ENCODE results near the gene NKD2. TPM values are rescaled to one million over a fixed set of nuclear protein-coding genes. Genes with fewer than 3 reads are reported as not detected.

Gene NKD2
- polyA plus RNA-seq, 1 experiment, result not detected

DNA sequence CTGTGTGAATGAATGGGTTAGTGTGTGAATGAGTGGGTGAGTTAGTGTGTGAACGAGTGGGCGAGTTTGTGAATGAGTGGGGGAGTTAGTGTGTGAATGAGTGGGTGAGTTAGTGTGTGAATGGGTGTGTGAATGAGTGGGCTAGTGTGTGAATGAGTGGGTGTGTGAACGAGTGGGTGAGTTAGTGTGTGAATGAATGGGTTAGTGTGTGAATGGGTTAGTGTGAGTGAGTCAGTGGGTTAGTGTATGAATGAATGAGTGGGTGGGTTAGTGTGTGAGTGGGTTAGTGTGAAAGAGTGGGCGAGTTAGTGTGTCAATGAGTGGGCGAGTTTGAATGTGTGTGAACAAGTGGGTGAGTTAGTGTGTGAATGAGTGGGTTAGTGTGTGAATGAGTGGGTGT, 35.5 kb downstream of the NKD2 start:
- DNase-seq (ENCODE audit: low read depth, low spot score), result no peak
- TF ChIP-seq, protein P1, sequence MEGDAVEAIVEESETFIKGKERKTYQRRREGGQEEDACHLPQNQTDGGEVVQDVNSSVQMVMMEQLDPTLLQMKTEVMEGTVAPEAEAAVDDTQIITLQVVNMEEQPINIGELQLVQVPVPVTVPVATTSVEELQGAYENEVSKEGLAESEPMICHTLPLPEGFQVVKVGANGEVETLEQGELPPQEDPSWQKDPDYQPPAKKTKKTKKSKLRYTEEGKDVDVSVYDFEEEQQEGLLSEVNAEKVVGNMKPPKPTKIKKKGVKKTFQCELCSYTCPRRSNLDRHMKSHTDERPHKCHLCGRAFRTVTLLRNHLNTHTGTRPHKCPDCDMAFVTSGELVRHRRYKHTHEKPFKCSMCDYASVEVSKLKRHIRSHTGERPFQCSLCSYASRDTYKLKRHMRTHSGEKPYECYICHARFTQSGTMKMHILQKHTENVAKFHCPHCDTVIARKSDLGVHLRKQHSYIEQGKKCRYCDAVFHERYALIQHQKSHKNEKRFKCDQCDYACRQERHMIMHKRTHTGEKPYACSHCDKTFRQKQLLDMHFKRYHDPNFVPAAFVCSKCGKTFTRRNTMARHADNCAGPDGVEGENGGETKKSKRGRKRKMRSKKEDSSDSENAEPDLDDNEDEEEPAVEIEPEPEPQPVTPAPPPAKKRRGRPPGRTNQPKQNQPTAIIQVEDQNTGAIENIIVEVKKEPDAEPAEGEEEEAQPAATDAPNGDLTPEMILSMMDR (IDR thresholded peaks at IDR 0.05; ENCODE audit: low read depth, low read length), result no peak
- Histone ChIP-seq H3K27ac (ENCODE audit: low read depth, low read length) (no peak overlapping the region), H3K9me3 (ENCODE audit: control insufficient read depth, insufficient read depth, low read length) (peaks cover 76% of the 10 kb centered on the region), H3K4me3 (ENCODE audit: low read depth, low read length) (no peak overlapping the region), H3K27me3 (ENCODE audit: control insufficient read depth, insufficient read depth, low read length) (no peaks in the 10 kb centered on the region)
- POLR2A ChIA-PET, result no interaction called here
- CTCF ChIA-PET, result no interaction called here

DNA sequence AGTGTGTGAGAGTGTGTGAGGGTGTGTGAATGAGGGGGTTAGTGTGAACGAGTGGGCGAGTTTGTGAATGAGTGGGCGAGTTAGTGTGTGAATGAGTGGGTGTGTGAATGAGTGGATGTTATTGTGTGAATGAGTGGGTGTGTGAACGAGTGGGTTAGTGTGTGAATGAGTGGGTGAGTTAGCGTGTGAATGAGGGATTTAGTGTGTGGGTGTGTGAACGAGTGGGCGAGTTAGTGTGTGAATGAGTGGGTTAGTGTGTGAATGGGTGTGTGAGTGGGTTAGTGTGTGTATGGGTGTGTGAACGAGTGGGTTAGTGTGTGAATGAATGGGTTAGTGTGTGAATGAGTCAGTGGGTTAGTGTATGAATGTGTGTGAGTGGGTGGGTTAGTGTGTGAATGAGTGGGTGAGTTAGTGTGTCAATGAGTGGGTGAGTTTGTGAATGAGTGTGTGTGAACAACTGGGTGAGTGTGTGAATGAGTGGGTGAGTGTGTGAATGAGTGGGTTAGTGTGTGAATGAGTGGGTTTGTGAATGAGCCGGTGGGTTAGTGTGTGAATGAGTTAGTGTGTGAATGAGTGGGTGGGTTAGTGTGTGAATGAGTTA, 37.5 kb downstream of the NKD2 start:
- POLR2A ChIA-PET, result no interaction called here
- CTCF ChIA-PET, result no interaction called here

DNA sequence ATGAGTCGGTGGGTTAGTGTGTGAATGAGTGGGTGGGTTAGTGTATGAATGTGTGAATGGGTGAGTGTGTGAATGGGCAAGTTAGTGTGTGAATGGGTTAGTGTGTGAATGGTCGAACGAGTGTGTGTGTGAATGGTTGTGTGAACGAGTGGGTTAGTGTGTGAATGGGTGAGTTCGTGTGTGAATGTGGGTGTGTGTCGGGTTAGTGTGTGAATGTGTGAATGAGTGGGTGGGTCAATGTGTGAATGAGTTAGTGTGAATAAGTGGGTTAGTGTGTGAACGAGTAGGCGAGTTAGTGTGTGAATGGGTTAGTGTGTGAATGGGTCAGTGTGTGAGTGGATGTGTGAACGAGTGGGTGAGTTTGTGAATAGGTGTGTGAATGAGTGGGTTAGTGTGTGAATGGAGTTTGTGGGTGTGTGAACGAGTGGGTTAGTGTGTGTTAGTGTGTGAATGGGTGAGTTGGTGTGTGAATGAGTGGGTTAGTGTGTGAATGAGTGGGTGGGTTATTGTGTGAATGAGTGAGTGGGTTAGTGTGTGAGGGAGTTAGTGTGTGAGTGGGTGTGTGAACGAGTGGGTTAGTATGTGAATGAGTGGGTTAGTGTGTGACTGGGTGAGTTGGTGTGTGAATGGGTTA, 38.8 kb downstream of the NKD2 start:
- ChIA-PET CTCF (no interaction called here), POLR2A (no interaction called here)
- no peaks in the 10 kb centered on the region for H3K27me3 ChIP-seq (ENCODE audit: control insufficient read depth, insufficient read depth, low read length)
- H3K27ac ChIP-seq (ENCODE audit: low read depth, low read length), result no peak overlapping the region
- H3K9me3 ChIP-seq (ENCODE audit: control insufficient read depth, insufficient read depth, low read length), result peaks cover 72% of the 10 kb centered on the region
- no peak overlapping the region for H3K4me3 ChIP-seq (ENCODE audit: low read depth, low read length)
- TF ChIP-seq, protein P1 (IDR thresholded peaks at IDR 0.05; ENCODE audit: low read depth, low read length), result no peak
- DNase-seq (ENCODE audit: low read depth, low spot score), result no peak

More for the DNA sequence above, 37.5 kb downstream of the NKD2 start:
- H3K27me3 ChIP-seq (ENCODE audit: control insufficient read depth, insufficient read depth, low read length), result no peaks in the 10 kb centered on the region
- H3K27ac ChIP-seq (ENCODE audit: low read depth, low read length), result no peak overlapping the region
- no peak overlapping the region for H3K4me3 ChIP-seq (ENCODE audit: low read depth, low read length)
- peaks cover 72% of the 10 kb centered on the region for H3K9me3 ChIP-seq (ENCODE audit: control insufficient read depth, insufficient read depth, low read length)
- TF ChIP-seq, protein P1 (IDR thresholded peaks at IDR 0.05; ENCODE audit: low read depth, low read length), result no peak
- DNase-seq (ENCODE audit: low read depth, low spot score), result no peak

DNA sequence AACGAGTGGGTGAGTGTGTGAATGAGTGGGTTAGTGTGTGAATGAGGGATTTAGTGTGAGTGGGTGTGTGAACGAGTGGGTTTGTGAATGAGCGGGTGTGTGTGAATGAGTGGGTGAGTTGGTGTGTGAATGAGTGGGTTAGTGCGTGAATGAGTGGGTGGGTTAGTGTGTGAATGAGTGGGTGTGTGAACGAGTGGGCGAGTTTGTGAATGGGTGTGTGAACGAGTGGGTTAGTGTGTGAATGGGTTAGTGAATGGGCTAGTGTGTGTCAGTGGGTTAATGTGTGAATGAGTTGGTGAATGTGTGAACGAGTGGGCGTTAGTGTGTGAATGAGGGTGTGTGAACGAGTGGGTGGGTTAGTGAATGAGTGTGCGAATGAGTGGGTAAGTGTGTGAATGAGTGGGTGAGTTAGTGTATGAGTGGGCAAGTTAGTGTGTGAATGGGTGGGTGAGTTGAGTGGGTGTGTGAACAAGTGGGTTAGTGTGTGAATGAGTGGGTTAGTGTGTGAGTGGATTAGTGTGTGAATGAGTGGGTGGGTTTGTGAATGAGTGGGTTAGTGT, 39.6 kb downstream of the NKD2 start:
- TF ChIP-seq, protein P1 (IDR thresholded peaks at IDR 0.05; ENCODE audit: low read depth, low read length), result no peak
- Histone ChIP-seq H3K27me3 (ENCODE audit: control insufficient read depth, insufficient read depth, low read length) (no peaks in the 10 kb centered on the region), H3K4me3 (ENCODE audit: low read depth, low read length) (no peak overlapping the region), H3K9me3 (ENCODE audit: control insufficient read depth, insufficient read depth, low read length) (peaks cover 73% of the 10 kb centered on the region), H3K27ac (ENCODE audit: low read depth, low read length) (no peak overlapping the region)
- no peak for DNase-seq (ENCODE audit: low read depth, low spot score)
- POLR2A ChIA-PET, result no interaction called here
- CTCF ChIA-PET, result no interaction called here

Data from AG04450 (cell line).